CD4-positive, alpha-beta T cell treated with Interleukin-1 beta for 1 hour (primary cell): ENCODE results near the gene CNTN2.
A peak's percentile ranks its signal among the peaks of the same experiment; 100 is the strongest.

Source experiments
- DNase-seq, 2 donors: peaks; one replicate each; pipeline ENCODE4 v3.0.0-alpha.2; 2020 to 2022

Gene CNTN2

GRCh38 chr1:205075642-205076155, 32.7 kb downstream of the CNTN2 start:
- DNase-seq = no peak

- DNase-seq = no peak
Measured at GRCh38 chr1:205076245-205076761, 33.3 kb downstream of the CNTN2 start.

GRCh38 chr1:205077158-205077933, 34.3 kb downstream of the CNTN2 start:
- no peak for DNase-seq

DNA sequence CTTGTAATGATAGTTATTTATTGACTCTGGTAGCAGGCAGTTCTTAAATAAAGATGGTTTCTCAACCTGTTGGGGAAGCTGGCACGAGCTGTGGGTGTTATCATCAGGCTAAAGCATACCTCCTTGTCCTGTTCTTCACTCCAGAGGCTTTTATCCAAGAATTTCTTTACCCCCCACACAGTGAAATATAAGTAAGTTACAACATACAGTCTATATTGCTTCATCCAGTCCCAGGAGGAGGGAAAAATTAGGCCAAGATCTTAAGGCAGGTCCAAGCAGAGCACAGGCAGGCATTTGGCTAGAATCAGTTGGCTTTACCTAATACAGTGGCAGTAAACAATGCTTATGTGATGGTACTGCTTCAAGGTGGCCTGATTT, 34.9 kb downstream of the CNTN2 start:
- no peak for DNase-seq

- DNase-seq = no peak
Measured at GRCh38 chr1:205082431-205082830, 39.4 kb downstream of the CNTN2 start.

- DNase-seq = no peak
Measured at GRCh38 chr1:205084360-205084759, 41.3 kb downstream of the CNTN2 start, which contains the start of gene TMEM81. Gene TMEM81 (minus strand): TSS chr1:205084460. CDS start chr1:205084320, 140 bp downstream.

GRCh38 chr1:205088341-205088740, 45.3 kb downstream of the CNTN2 start:
- DNase-seq = no peak

- DNase-seq = no peak
Measured at GRCh38 chr1:205091043-205091740, 48.2 kb downstream of the CNTN2 start.

- no peak for DNase-seq
Measured at GRCh38 chr1:205095422-205095821, 52.4 kb downstream of the CNTN2 start.

GRCh38 chr1:205098242-205098641, 55.2 kb downstream of the CNTN2 start:
- no peak for DNase-seq

DNA sequence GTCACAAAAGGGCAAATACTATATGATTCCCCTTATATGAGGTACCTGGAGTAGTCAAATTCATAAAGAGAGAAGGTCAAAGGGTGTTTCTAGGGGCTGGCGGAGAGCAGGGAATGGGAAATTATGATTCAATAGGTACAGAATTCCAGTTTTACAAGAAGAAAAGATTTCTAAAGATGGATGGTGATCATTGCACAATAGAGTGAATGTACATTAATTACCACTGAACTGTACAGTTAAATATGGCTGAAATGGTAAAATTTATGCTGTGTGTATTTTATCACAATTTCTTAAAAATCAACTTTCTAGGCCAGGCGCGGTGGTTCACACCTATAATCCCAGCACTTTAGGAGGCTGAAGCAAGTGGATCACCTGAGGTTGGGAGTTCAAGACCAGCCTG, 59.4 kb downstream of the CNTN2 start:
- no peak for DNase-seq

- DNase-seq = no peak
Measured at GRCh38 chr1:205107327-205107726, 64.3 kb downstream of the CNTN2 start.

- DNase-seq = no peak
Measured at GRCh38 chr1:205108464-205108863, 65.5 kb downstream of the CNTN2 start.

- DNase-seq = no peak
Measured at GRCh38 chr1:205109269-205109668, 66.3 kb downstream of the CNTN2 start.

DNA sequence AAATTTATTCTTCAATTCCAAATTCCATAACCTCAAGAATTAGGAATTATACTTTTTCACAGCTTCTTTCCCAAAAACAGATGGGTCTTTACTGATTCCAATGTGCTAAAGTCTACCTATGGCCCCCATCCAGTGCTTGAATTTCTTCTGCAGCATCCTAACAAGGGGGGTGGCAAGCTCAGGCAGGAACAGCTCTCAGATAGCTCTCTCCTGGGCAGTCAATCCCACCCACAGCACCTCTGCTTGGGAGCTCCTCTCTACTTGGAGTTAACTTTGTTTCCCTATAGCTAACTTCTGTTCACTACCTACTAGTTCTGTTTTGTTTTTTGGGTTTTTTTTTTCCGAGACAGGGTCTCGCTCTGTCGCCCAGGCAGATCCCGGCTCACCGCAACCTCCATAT, 66.7 kb downstream of the CNTN2 start:
- DNase-seq = no peak

GRCh38 chr1:205111354-205111753, 68.3 kb downstream of the CNTN2 start:
- no peak for DNase-seq

DNA sequence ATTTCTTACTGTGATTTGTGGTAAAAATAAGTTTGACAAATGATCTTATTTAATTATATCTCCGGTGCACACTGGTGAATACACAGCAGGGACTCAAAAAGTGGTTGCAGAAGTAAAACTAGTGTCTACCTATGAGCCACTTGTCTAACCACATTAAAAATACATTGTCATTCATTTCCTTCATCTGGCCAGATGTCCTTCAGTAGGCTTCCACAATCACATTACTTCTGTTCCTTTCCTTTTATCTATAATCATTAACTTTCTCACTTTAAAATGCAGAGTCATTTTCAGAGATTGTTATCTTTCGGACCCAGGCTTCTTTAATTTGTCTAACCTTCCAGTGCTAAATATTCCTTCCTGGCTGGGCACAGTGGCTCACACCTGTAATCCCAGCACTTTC, 75.7 kb downstream of the CNTN2 start:
- no peak for DNase-seq

GRCh38 chr1:205121660-205122488, 78.9 kb downstream of the CNTN2 start, which contains the start of gene RBBP5:
Gene RBBP5 (minus strand): TSS chr1:205121978. CDS start chr1:205121873, 105 bp downstream.
- DNase-seq = peak; percentile 96

DNA sequence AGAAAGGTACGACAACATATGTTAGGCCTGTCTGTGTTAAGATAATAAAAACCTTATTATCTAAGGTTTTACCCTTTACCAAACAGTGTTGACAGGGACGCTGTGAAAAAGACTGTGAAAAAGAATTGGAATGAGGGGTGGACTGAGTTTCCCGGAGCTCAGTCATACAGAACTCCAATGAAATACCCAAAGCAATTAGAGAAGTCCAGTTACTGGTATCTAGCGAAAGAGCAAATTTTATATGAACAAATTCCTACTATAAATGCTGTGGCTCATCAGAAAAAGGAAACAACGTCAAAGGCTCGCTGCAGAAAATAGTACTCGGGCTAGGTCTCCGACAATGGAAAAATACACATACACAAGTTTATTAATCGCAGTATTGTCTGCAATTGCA, 79.5 kb downstream of the CNTN2 start:
- no peak for DNase-seq

- DNase-seq = peak in 1 of 2 donors; percentile 6
Measured at GRCh38 chr1:205124726-205125125, 81.7 kb downstream of the CNTN2 start.

DNA sequence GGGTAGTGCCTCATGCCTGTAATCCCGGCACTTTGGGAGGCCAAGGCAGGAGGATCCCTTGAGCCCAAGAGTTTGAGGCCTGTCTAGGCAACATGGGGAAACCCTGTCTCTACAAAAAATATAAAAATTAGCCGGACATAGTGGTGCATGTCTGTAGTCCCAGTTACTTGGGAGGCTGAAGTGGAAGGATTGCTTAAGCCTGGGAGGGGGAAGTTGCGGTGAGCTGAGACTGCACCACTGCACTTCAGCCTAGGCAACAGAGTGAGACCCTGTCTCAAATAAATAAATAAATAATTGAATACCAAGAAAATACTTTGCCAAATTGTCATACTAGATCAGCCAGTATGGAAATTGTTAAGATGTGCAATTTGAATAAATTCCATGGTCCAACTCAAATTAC, 84.6 kb downstream of the CNTN2 start:
- DNase-seq = peak in 1 of 2 donors; percentile 5
